CD4-positive, alpha-beta T cell (primary cell): ENCODE results near the gene SAMHD1. TPM values are rescaled to one million over a fixed set of nuclear protein-coding genes. Genes with fewer than 3 reads are reported as not detected.

Experiments used
- ATAC-seq: fragments of 200-7000 bp; cut with Tn5 transposase; one replicate; pipeline ENCODE4 v1.10.0; 2022; ENCODE audit warnings: mild to moderate bottlenecking; ENCODE audit not compliant: poor library complexity
- CTCF ChIA-PET: fragments of 350-600 bp; sonication (Branson Sonifier 250); formaldehyde crosslinking; loops from one replicate; lab custom pipeline; 2021; ENCODE audit warnings: antibody characterized with exemption, inconsistent platforms; lab: Charles Lee
- POLR2A ChIA-PET: fragments of 350-600 bp; sonication (Branson Sonifier 250); formaldehyde crosslinking; loops from one replicate; lab custom pipeline; 2021; ENCODE audit warnings: antibody characterized with exemption, inconsistent platforms; lab: Charles Lee
- DNase-seq, 14 experiments: peaks; one replicate each; pipeline ENCODE4 v3.0.0-alpha.2; 2013 to 2020; ENCODE audit warnings: mixed read lengths in 2 of 14
- H3K27ac ChIP-seq, 2 donors: one replicate each; pipeline versions ENCODE4 v1.5.1 to v1.7.0; 2013; ENCODE audit warnings: low read length in 2 of 2, low read depth in 1 of 2, mild to moderate bottlenecking in 1 of 2
- H3K27me3 ChIP-seq, 2 experiments: 1 replicate in 1 of 2; 2 replicates in 1 of 2; pipeline versions ENCODE4 v1.6.1 to v1.7.0; 2013; ENCODE audit warnings: low read length in 2 of 2, control low read depth in 1 of 2, mild to moderate bottlenecking in 1 of 2, moderate library complexity in 1 of 2; ENCODE audit not compliant: insufficient read depth in 2 of 2, control insufficient read depth in 1 of 2
- H3K36me3 ChIP-seq: one replicate; pipeline ENCODE4 v1.6.1; 2013; ENCODE audit warnings: low read length, control low read depth; ENCODE audit not compliant: insufficient read depth
- H3K4me1 ChIP-seq: one replicate; pipeline ENCODE4 v1.6.1; 2013; ENCODE audit warnings: low read length, control low read depth; ENCODE audit not compliant: insufficient read depth
- H3K4me3 ChIP-seq: one replicate; pipeline ENCODE4 v1.5.1; 2013; ENCODE audit warnings: mild to moderate bottlenecking, low read length, moderate library complexity
- H3K9me3 ChIP-seq, 2 experiments: 1 replicate in 1 of 2; 2 replicates in 1 of 2; pipeline versions ENCODE4 v1.6.1 to v1.7.0; 2013; ENCODE audit warnings: low read length in 2 of 2, mild to moderate bottlenecking in 2 of 2, control low read depth in 1 of 2, moderate library complexity in 1 of 2; ENCODE audit not compliant: control insufficient read depth in 1 of 2, insufficient read depth in 1 of 2
- H3K27ac Mint-ChIP-seq: one replicate; pipeline ENCODE4 v1.8.0; 2020; ENCODE audit warnings: mixed read lengths
- H3K27me3 Mint-ChIP-seq: one replicate; pipeline ENCODE4 v1.8.0; 2021; ENCODE audit warnings: mixed read lengths
- H3K36me3 Mint-ChIP-seq: one replicate; pipeline ENCODE4 v1.8.0; 2021; ENCODE audit warnings: low read depth, mixed read lengths
- H3K4me1 Mint-ChIP-seq: one replicate; pipeline ENCODE4 v1.8.0; 2021; ENCODE audit warnings: low read depth, mixed read lengths
- H3K4me3 Mint-ChIP-seq: one replicate; pipeline ENCODE4 v1.8.0; 2020; ENCODE audit warnings: mild to moderate bottlenecking, mixed read lengths
- H3K9me3 Mint-ChIP-seq: one replicate; pipeline ENCODE4 v1.8.0; 2020; ENCODE audit warnings: mixed read lengths
- intact Hi-C, 2 experiments: fragments of 100-400 bp; cut with DNase I in 1 of 2; cut with micrococcal nuclease in 1 of 2; formaldehyde crosslinking; loops; one replicate each; pipeline versions ENCODE4 v1.15.1 to v1.9.0; 2023 to 2025; cut with DNase I, micrococcal nuclease
- total RNA-seq, 174 experiments: library from RNA in 2 of 174; stranded (reverse) in 2 of 174; gene quantifications; one replicate each; pipeline ENCODE4 v1.2.3 and lab custom pipeline; 2021 to 2026
- TF ChIP-seq, protein P1 (sequence below): fragments of 200-600 bp; IDR thresholded peaks from one replicate; pipeline ENCODE4 v1.8.0; 2022; ENCODE audit warnings: antibody characterized with exemption, mild to moderate bottlenecking

SAMHD1 gene
- total RNA-seq, 2 experiments from 2014 or later: 232 to 239 TPM

DNA sequence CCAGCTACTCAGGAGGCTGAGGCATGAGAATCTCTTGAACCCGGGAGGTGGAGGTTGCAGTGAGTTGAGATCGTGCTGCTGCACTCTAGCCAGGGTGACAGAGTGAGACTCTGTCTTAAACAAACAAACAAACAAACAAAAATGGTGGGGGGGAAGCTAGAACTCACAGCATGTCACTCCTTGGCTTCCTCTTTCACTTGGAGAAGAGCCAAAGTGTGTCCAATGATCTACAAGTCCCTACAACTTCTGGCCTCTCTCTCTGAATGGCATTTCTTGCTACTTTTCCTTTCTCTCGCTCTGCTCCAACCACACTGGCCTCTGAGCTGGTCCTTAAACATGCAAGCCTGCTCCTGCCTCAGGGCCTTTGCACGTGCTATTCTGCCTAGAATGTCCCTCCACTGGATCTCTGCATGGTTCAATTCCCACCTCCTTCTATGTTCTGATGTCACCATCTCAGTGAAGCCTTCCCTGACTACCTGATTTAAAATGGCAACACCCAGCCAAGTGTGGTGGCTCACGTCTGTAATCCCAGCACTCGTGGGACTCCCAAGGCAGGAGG, 67.5 kb downstream of the SAMHD1 start:
- ChIA-PET POLR2A (interaction anchor here (0.6 kb wide), 1 partner anchor 11 kb away, joined by 3 read pairs; no protein-coding TSS in a partner anchor), CTCF (interaction anchor here (0.6 kb wide), 1 partner anchor 1187 kb away, joined by 3 read pairs; no protein-coding TSS in a partner anchor)
- no peaks in the 10 kb centered on the region for H3K27me3 Mint-ChIP-seq
- Histone ChIP-seq H3K36me3 (peaks cover 2% of the 10 kb centered on the region), H3K9me3 (no peaks in the 10 kb centered on the region), H3K27ac (no peak overlapping the region), H3K4me1 (peaks cover 13% of the 10 kb centered on the region), H3K27me3 (no peaks in the 10 kb centered on the region), H3K4me3 (no peak overlapping the region)
- peaks cover 16% of the 10 kb centered on the region for H3K4me1 Mint-ChIP-seq
- no peaks in the 10 kb centered on the region for H3K9me3 Mint-ChIP-seq
- H3K36me3 Mint-ChIP-seq: peaks cover 12% of the 10 kb centered on the region
- no peak for ATAC-seq
- no peak for DNase-seq
- H3K4me3 Mint-ChIP-seq: no peak overlapping the region
- TF ChIP-seq, protein P1, sequence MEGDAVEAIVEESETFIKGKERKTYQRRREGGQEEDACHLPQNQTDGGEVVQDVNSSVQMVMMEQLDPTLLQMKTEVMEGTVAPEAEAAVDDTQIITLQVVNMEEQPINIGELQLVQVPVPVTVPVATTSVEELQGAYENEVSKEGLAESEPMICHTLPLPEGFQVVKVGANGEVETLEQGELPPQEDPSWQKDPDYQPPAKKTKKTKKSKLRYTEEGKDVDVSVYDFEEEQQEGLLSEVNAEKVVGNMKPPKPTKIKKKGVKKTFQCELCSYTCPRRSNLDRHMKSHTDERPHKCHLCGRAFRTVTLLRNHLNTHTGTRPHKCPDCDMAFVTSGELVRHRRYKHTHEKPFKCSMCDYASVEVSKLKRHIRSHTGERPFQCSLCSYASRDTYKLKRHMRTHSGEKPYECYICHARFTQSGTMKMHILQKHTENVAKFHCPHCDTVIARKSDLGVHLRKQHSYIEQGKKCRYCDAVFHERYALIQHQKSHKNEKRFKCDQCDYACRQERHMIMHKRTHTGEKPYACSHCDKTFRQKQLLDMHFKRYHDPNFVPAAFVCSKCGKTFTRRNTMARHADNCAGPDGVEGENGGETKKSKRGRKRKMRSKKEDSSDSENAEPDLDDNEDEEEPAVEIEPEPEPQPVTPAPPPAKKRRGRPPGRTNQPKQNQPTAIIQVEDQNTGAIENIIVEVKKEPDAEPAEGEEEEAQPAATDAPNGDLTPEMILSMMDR: no peak
- H3K27ac Mint-ChIP-seq: no peak overlapping the region
- intact Hi-C loops: loop anchor here in 1 of 2 experiments (10.0 kb wide), 1 partner anchor 679 kb away; no protein-coding TSS in a partner anchor

DNA sequence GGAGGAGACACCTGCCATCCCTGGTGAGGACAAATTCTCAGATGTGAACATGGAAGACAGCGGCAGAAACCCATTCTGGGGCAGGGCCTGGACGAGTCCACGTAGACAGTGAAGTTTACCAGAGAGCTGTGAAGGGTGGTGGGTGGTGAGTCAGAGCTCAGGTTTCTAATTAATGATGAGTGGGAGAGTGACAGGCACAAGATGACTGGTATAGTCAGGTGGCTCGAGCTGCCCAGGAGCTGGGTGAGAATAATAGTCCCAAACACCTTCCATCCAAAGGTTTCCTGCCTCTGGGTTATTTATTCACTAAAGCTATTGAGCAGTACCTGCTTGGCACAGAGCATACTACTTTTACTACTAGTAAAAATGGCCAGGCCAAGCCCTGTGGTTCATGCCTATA, 69.6 kb downstream of the SAMHD1 start:
- ATAC-seq (no peak), DNase-seq (no peak)
- ChIA-PET POLR2A (no interaction called here), CTCF (no interaction called here)
- Histone ChIP-seq H3K27me3 (no peaks in the 10 kb centered on the region), H3K4me1 (peaks cover 6% of the 10 kb centered on the region), H3K9me3 (no peaks in the 10 kb centered on the region), H3K27ac (no peak overlapping the region), H3K36me3 (no peaks in the 10 kb centered on the region), H3K4me3 (no peak overlapping the region)
- intact Hi-C loops: loop anchor here in 1 of 2 experiments (10.0 kb wide), 1 partner anchor 677 kb away; no protein-coding TSS in a partner anchor
- H3K36me3 Mint-ChIP-seq: peaks cover 2% of the 10 kb centered on the region
- H3K4me1 Mint-ChIP-seq: peaks cover 5% of the 10 kb centered on the region
- no peaks in the 10 kb centered on the region for H3K9me3 Mint-ChIP-seq
- no peak overlapping the region for H3K27ac Mint-ChIP-seq
- H3K4me3 Mint-ChIP-seq: no peak overlapping the region
- no peaks in the 10 kb centered on the region for H3K27me3 Mint-ChIP-seq
- TF ChIP-seq, protein P1: no peak

DNA sequence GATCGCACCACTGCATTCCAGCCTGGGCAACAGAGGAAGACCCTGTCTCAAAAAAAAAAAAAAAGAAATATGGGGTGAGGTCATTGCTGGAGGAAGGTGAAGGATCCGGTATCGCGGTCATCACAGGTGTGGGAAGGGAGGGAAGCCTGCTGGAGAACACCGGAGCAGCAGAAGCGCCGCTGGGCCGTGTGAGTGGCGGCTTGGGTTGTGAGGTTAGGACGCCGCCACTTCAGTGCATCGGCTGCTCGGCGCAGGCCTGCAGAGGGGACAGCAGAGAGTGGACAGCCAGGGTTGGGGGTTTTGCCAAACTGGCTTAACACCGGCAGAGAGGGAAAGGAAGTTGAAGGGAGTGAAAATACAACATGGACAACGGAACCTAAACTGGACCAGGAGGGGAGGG, 70.2 kb downstream of the SAMHD1 start:
- H3K9me3 ChIP-seq: no peaks in the 10 kb centered on the region
- H3K36me3 ChIP-seq: no peaks in the 10 kb centered on the region
- TF ChIP-seq, protein P1: no peak
- H3K36me3 Mint-ChIP-seq: no peaks in the 10 kb centered on the region
- H3K27ac ChIP-seq: no peak overlapping the region
- H3K4me1 ChIP-seq: peaks cover under 1% of the 10 kb centered on the region
- DNase-seq: no peak
- POLR2A ChIA-PET: no interaction called here
- no peaks in the 10 kb centered on the region for H3K9me3 Mint-ChIP-seq
- H3K27me3 ChIP-seq: no peaks in the 10 kb centered on the region
- ATAC-seq: no peak
- intact Hi-C loops: loop anchor here in 1 of 2 experiments (10.0 kb wide), 1 partner anchor 677 kb away; no protein-coding TSS in a partner anchor
- H3K4me3 ChIP-seq: no peak overlapping the region
- no peaks in the 10 kb centered on the region for H3K4me1 Mint-ChIP-seq
- H3K27me3 Mint-ChIP-seq: no peaks in the 10 kb centered on the region
- no peak overlapping the region for H3K27ac Mint-ChIP-seq
- H3K4me3 Mint-ChIP-seq: no peak overlapping the region
- CTCF ChIA-PET: no interaction called here
